ENCODE results near the gene ANGEL1.

DNA sequence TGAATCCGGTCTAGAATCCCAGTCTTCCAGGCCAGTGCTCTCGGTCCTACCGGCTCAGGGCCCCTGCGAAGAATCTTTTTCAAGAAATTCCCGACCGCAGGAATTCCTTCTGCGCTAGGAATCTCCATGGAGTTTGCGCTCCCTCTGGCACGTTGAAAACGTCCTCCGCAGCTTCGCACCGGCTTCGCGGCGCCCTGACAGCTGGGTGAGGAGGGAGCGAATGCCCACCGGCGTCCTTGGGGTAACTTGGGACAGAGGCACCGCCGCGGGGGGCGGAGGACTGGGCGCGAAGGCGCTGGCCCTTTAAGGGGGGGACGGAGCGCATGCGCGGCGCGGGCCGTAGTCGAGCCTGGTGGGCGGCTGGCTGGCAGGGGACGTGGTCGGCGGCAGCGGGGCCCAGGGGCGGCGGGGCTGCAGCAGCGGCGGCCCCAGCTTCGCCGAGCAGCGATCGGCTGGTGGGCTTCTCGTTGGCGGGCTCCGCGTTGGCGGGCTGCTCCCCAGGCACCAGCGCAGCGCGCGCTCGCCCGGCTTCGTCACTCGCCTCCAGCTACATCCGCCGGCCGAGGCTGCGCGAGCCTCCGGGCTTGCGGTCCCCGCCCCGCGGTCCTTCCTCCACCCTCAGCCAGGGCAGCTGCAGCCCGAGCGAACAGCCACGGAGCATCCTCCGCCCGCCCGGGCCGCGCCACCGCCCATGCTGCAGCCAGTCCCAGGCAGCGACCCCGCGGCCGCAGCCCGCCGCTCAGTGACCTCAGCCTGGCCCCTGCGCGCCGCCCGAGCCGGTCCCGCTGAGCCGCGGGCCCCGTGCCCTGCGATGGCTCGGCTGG lies 51.3 kb downstream of the ANGEL1 start, which contains the start of gene VASH1:
- TF ChIP-seq ZFP30 (CRISPR knock-in tag; IDR thresholded peaks at IDR 0.05), result no peak
- TF ChIP-seq CREB5 (CRISPR knock-in tag; IDR thresholded peaks at IDR 0.05; ENCODE audit: low read depth), result no peak

All from SK-N-SH treated with all-trans-retinoic acid at 6 μM for 48 hours (cell line).